Mucosa of gallbladder (tissue), 1 donor: Measurements from ENCODE around the gene NMBR. TPM values are rescaled to one million over a fixed set of nuclear protein-coding genes. Genes with fewer than 3 reads are reported as not detected.
"Not testable (repeated sequence)": the region's sequence is repeated elsewhere in the genome, so short reads cannot be mapped to it uniquely, and the experiment has no call there.

ENCODE experiments used
- DNase-seq: peaks from one replicate; pipeline ENCODE4 v3.0.0-alpha.2; 2020; ENCODE audit warnings: low spot score
- total RNA-seq: library from RNA; stranded (reverse); gene quantifications from one replicate; pipeline ENCODE4 v1.2.1, GENCODE V29; 2021
- donor health status: DM: no; HTN: no; CAD: no.

The NMBR gene
- total RNA-seq, 1 donor from 2014 or later, result not detected

GRCh38 chr6:142058551-142059290 lies 88.2 kb downstream of the NMBR start:
- no peak for DNase-seq

DNA sequence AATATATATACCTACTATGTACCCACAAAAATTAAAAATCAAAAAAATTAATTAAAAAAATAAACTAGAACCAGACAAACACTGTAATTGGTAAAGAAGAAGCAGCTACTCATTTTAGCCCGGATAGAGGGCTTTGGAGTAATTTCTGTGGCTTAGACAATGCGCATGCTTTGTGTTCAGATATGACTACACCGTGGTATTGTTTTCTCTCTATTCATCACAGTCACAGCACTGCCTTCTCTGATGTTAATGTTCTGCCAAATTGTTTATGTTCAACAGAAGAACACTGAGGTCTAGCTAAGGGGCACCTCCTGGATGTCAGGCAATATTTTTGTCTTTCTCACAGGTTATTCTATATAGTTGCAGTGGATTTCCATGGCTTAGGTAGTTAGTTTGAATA lies 91.7 kb downstream of the NMBR start:
- DNase-seq, result no peak

GRCh38 chr6:142051404-142051803 lies 95.5 kb downstream of the NMBR start:
- no peak for DNase-seq

GRCh38 chr6:142048593-142048980 lies 98.3 kb downstream of the NMBR start:
- no peak for DNase-seq

DNA sequence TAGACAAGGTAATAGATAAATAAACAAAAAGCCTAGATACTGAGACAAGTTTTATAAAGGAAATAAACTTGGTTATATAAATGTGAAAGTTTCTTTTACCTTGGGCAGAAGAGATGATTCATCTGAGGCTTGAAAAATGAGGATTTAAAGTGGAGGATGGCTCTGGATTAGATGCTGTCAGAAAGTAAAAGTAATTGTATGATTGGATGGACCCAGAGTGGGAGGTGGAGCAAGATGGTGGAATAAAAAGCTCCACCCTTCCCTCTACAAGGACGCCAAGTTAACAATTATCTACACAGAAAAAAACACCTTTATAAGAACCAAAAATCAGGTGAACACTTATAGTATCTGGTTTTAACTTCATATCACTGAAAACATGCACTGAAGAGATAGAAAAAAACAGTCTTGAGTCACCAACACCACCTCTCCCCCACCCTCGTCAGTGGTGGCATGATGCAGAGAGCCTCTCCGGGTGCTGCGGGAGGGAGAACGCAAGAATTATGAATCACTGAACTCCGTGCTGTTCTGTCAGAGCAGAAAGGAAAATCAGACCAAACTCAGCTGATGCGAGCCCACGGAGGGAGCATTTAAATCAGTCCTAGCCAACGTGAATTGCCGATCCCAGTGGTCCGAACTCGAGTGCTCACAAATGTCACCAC lies 98.9 kb downstream of the NMBR start:
- no peak for DNase-seq

- no peak for DNase-seq
Measured at GRCh38 chr6:142045380-142046278, 101.3 kb downstream of the NMBR start.

GRCh38 chr6:142035890-142036289 lies 111.0 kb downstream of the NMBR start:
- DNase-seq, result no peak

GRCh38 chr6:142031035-142031434 lies 115.9 kb downstream of the NMBR start:
- no peak for DNase-seq

DNA sequence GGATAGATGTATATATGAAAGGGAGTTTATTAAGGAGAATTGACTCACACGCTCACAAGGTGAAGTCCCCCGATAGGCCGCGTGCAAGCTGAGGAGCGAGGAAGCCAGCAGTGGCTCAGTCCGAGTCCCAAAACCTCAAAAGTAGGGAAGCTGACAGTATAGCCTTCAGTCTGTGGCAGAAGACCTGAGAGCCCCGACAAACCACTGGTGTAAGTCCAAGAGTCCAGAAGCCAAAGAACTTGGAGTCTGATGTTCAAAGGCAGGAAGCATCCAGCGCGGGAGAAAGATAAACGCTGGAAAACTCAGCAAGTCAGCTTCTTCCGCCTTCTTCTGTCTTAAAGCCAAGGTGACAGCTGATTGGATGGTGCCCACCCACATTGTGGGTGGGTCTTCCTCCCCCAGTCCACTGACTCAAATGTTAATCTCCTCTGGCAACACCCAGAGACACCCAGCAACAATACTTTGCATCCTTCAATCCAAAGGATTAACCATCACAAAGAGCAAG lies 116.8 kb downstream of the NMBR start:
- no peak for DNase-seq

DNA sequence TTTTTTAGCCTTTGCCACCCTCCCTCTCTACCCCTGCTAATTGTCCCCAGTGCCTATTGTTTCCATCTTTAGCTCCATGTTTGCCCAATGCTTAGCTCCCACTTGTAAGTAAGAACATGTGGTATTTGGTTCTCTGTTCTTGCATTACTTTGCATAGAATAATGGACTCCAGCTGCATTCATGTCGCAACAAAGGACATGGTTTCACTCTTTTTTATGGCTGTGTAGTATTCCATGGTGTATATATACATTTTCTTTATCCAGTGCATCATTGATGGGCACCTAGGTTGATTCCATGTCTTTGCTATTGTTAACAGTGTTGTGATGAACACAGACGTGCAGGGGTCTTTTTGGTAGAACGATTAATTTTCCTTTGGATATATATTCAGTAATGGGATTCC lies 118.4 kb downstream of the NMBR start:
- DNase-seq, result no peak

- not testable (repeated sequence) for DNase-seq
Measured at GRCh38 chr6:142027804-142028203, 119.1 kb downstream of the NMBR start.

- no peak for DNase-seq
Measured at GRCh38 chr6:142027074-142027473, 119.8 kb downstream of the NMBR start.

DNA sequence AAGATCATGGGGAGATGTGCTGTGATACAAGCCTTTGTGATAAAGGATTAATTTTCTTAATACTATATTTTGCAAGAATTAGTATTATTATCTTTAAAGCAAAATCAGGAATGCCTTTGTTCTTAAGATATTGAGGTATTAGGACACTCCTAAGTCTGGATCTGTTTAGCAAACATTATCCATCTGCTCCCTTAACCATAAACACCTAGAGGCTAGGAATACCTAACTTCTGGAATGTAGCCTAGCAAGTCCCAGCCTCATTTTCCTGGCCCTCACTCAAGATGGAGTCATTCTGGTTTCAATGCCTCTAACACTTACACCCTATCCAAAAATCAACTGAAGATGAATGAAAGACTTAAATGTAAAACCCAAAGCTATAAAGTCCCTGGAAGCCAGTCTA lies 120.5 kb downstream of the NMBR start:
- DNase-seq, result no peak

Other genes with a start within 250 kb of the NMBR start
- not detected for gene GJE1, start 14.2 kb downstream of the NMBR start, total RNA-seq
- 33.3 TPM for gene VTA1, start 141 bp upstream of the NMBR start, total RNA-seq
- 13.9 TPM for gene ADGRG6, start 154.9 kb upstream of the NMBR start, total RNA-seq